Stimulated activated CD4-positive, alpha-beta T cell treated with anti-CD3 and anti-CD28 coated beads, Interleukin-1b, Interleukin-23, amount 100 ng/mL, for 24 hours (primary cell): Measurements from ENCODE around the gene ZNF385B.

Experiments
- DNase-seq, 4 experiments: peaks; one replicate each; pipeline ENCODE4 v3.0.0-alpha.2; 2020; ENCODE audit warnings: low read depth in 4 of 4, low spot score in 1 of 4

The ZNF385B gene

DNA sequence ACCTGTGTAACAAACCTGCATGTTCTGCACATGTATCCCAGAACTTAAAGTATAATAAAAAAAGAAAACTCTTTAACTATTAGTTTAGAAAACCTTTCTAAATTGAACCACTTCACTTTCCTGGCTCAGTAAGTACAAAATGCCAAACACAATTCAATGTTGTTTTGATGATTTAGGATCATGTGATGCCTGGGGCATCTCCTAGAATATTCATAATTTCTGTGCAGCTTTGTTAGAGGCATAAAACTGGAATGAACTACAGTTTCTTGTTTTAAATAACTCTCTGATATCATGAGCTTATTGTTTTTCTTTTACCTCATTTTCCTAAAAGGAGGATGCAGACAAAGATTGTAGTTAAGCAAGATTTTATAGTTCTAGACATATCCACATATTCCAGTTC lies 457.8 kb downstream of the ZNF385B start:
- no peak for DNase-seq

DNA sequence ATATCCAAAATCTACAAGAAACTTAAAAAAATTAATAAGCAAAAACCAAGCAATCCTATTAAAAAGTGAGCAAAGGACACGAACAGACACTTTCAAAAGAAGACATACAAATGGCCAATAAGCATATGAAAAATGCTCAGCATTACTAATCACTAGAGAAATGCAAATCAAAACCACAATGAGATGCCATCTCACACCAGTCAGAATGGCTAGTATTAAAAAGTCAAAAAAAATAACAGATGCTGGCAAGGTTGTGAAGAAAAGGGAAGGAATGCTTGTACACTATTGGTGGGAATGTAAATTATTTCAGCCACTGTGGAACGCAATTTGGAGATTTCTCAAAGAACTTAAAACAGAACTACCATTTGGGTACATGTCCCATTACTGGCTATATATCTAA lies 467.9 kb downstream of the ZNF385B start:
- no peak for DNase-seq
